Cardiac muscle cell (in vitro differentiated cells and primary cell): ENCODE measurements around the gene PARN. TPM values are rescaled to one million over a fixed set of nuclear protein-coding genes. Genes with fewer than 3 reads are reported as not detected.

Source experiments
- DNase-seq, 2 donors: peaks; one replicate each; pipeline versions ENCODE4 v3.0.0 to v3.0.0-alpha.2; 2010 to 2017; ENCODE audit warnings: low read depth in 1 of 2, low spot score in 1 of 2
- H3K27ac ChIP-seq: fragments of 200-600 bp; sonication (generic); 2 replicates; pipeline ENCODE4 v1.5.1; 2016
- H3K27me3 ChIP-seq: fragments of 200-600 bp; sonication (generic); 2 replicates; pipeline ENCODE4 v1.6.0; 2016; ENCODE audit warnings: control low read depth
- H3K36me3 ChIP-seq: fragments of 200-600 bp; sonication (generic); 2 replicates; pipeline ENCODE4 v1.5.1; 2016; ENCODE audit warnings: control low read depth
- H3K4me1 ChIP-seq: fragments of 200-600 bp; sonication (generic); 2 replicates; pipeline ENCODE4 v1.8.1; 2017; ENCODE audit warnings: low read depth, mild to moderate bottlenecking, mixed run types
- H3K4me3 ChIP-seq: fragments of 200-600 bp; sonication (generic); 2 replicates; pipeline ENCODE4 v1.5.1; 2016; ENCODE audit warnings: mild to moderate bottlenecking
- H3K9me3 ChIP-seq: fragments of 200-600 bp; sonication (generic); 2 replicates; pipeline ENCODE4 v1.5.1; 2017; ENCODE audit warnings: low read depth, mild to moderate bottlenecking, control low read depth
- polyA plus RNA-seq: library from polyadenylated mRNA; unstranded; fragments of >200 nt; fragmentation: Nextera tagmentation; extraction: Ambion mirVana; gene quantifications from 2 replicates; pipeline ENCODE4 v1.2.1, GENCODE V29; 2016
- total RNA-seq: library from RNA; depleted of rRNA; stranded (reverse); fragments of >200 nt; gene quantifications from 2 replicates; pipeline ENCODE4 v1.2.3, GENCODE V29; 2016
- TF ChIP-seq, protein P1 (sequence below): IDR thresholded peaks from 2 replicates; pipeline ENCODE4 v1.5.1; 2012; ENCODE audit warnings: low read depth, mild to moderate bottlenecking, low read length

The PARN gene
- total and polyA plus RNA-seq, 2 experiments from 2014 or later, result 22.4 to 36.3 TPM

- TF ChIP-seq, protein P1, sequence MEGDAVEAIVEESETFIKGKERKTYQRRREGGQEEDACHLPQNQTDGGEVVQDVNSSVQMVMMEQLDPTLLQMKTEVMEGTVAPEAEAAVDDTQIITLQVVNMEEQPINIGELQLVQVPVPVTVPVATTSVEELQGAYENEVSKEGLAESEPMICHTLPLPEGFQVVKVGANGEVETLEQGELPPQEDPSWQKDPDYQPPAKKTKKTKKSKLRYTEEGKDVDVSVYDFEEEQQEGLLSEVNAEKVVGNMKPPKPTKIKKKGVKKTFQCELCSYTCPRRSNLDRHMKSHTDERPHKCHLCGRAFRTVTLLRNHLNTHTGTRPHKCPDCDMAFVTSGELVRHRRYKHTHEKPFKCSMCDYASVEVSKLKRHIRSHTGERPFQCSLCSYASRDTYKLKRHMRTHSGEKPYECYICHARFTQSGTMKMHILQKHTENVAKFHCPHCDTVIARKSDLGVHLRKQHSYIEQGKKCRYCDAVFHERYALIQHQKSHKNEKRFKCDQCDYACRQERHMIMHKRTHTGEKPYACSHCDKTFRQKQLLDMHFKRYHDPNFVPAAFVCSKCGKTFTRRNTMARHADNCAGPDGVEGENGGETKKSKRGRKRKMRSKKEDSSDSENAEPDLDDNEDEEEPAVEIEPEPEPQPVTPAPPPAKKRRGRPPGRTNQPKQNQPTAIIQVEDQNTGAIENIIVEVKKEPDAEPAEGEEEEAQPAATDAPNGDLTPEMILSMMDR, result no peak
- Histone ChIP-seq H3K36me3 (peaks cover 19% of the 10 kb centered on the region), H3K27ac (no peak overlapping the region), H3K9me3 (no peaks in the 10 kb centered on the region), H3K4me1 (no peaks in the 10 kb centered on the region), H3K27me3 (no peaks in the 10 kb centered on the region), H3K4me3 (no peak overlapping the region)
- no peak for DNase-seq
These were observed 39.7 kb upstream of the PARN start for GRCh38 chr16:14669776-14670175.

- H3K36me3 ChIP-seq, result peaks cover 24% of the 10 kb centered on the region
- no peaks in the 10 kb centered on the region for H3K4me1 ChIP-seq
- TF ChIP-seq, protein P1, result no peak
- no peak overlapping the region for H3K27ac ChIP-seq
- no peaks in the 10 kb centered on the region for H3K9me3 ChIP-seq
- no peaks in the 10 kb centered on the region for H3K27me3 ChIP-seq
- no peak for DNase-seq
- H3K4me3 ChIP-seq, result no peak overlapping the region
These were observed 38.6 kb upstream of the PARN start for GRCh38 chr16:14668556-14669223.

- peaks cover 32% of the 10 kb centered on the region for H3K36me3 ChIP-seq
- no peak for DNase-seq
These were observed 37.5 kb upstream of the PARN start for GRCh38 chr16:14667347-14668266.

DNA sequence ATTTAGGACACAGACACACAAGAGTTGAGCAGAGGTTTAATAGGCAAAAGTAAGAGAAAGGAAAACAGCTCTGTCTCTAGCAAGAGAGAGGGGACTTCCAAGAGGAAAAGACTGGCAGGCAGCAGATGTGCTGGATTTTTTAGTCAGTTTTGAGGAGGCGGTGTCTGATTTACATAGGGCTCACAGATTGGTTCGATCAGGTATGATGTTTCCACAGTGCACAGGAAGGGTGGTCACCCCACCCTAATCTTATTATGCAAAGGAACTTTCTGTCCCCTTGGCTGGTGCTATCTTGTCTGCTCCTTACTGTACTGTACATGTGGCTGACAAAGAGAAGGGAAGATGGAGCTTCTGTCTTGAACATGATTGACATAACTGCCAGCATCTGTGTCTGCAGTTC is 28.0 kb upstream of the PARN start:
- Histone ChIP-seq H3K27ac (no peak overlapping the region), H3K27me3 (no peaks in the 10 kb centered on the region), H3K36me3 (peaks cover 29% of the 10 kb centered on the region), H3K4me1 (no peaks in the 10 kb centered on the region), H3K9me3 (no peaks in the 10 kb centered on the region), H3K4me3 (no peak overlapping the region)
- TF ChIP-seq, protein P1, result no peak
- no peak for DNase-seq

More at GRCh38 chr16:14667347-14668266, 37.5 kb upstream of the PARN start:
- Histone ChIP-seq H3K27ac (no peak overlapping the region), H3K4me1 (no peaks in the 10 kb centered on the region), H3K4me3 (no peak overlapping the region), H3K27me3 (no peaks in the 10 kb centered on the region), H3K9me3 (no peaks in the 10 kb centered on the region)
- TF ChIP-seq, protein P1, result no peak

DNA sequence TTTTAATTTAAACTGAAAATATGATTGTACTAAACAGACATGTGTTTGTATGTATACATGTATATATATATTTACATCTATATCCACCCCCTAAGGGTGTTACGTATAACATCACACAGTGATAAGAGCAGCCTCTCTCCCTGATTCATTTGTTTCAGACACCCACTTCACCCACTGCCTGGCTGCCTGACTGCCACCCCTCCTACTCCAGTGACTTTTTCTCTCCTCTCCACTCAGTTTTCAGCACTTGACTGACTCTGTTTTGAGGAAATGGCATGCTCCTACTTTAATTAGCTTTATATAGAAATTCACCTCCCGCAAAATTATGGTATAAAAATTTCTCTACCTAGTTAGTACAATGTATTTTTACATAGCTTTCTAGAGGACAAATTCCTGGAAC is 22.7 kb upstream of the PARN start:
- Histone ChIP-seq H3K4me1 (no peaks in the 10 kb centered on the region), H3K27ac (no peak overlapping the region), H3K36me3 (peaks cover 44% of the 10 kb centered on the region), H3K4me3 (no peak overlapping the region), H3K27me3 (no peaks in the 10 kb centered on the region), H3K9me3 (no peaks in the 10 kb centered on the region)
- TF ChIP-seq, protein P1, result no peak
- no peak for DNase-seq
